Mesothelial cell of epicardium (in vitro differentiated cells): Measurements from ENCODE around the gene TBC1D16. TPM values are rescaled to one million over a fixed set of nuclear protein-coding genes. Genes with fewer than 3 reads are reported as not detected.
A peak's percentile ranks its signal among the peaks of the same experiment; 100 is the strongest.

Source experiments
- DNase-seq, 2 experiments: peaks; one replicate each; pipeline ENCODE4 v3.0.0; 2021; ENCODE audit warnings: low spot score in 2 of 2; ENCODE audit not compliant: unreplicated experiment in 2 of 2
- H3K27ac Mint-ChIP-seq: 2 replicates; pipeline ENCODE4 v1.8.0; 2021; ENCODE audit warnings: mixed read lengths
- H3K27me3 Mint-ChIP-seq: 2 replicates; pipeline ENCODE4 v1.8.0; 2021; ENCODE audit warnings: low read depth, mixed read lengths
- H3K36me3 Mint-ChIP-seq: 2 replicates; pipeline ENCODE4 v1.8.0; 2021; ENCODE audit warnings: mixed read lengths
- H3K4me1 Mint-ChIP-seq: 2 replicates; pipeline ENCODE4 v1.8.0; 2021; ENCODE audit warnings: mixed read lengths
- H3K4me3 Mint-ChIP-seq: 2 replicates; pipeline ENCODE4 v1.8.0; 2021; ENCODE audit warnings: mild to moderate bottlenecking, moderate library complexity, mixed read lengths
- H3K9me3 Mint-ChIP-seq: 2 replicates; pipeline ENCODE4 v1.8.0; 2021; ENCODE audit warnings: mixed read lengths
- total RNA-seq: library from RNA; stranded (reverse); gene quantifications from 3 replicates; pipeline ENCODE4 v1.2.1, GENCODE V29; 2021
- TF ChIP-seq, protein P1 (sequence below): fragments of 200-600 bp; sonication (generic); IDR thresholded peaks from one replicate; pipeline ENCODE4 v1.5.0; 2021; ENCODE audit warnings: antibody characterized with exemption; ENCODE audit not compliant: unreplicated experiment

Gene TBC1D16
- total RNA-seq, 1 donor from 2014 or later = 76.0 TPM

DNA sequence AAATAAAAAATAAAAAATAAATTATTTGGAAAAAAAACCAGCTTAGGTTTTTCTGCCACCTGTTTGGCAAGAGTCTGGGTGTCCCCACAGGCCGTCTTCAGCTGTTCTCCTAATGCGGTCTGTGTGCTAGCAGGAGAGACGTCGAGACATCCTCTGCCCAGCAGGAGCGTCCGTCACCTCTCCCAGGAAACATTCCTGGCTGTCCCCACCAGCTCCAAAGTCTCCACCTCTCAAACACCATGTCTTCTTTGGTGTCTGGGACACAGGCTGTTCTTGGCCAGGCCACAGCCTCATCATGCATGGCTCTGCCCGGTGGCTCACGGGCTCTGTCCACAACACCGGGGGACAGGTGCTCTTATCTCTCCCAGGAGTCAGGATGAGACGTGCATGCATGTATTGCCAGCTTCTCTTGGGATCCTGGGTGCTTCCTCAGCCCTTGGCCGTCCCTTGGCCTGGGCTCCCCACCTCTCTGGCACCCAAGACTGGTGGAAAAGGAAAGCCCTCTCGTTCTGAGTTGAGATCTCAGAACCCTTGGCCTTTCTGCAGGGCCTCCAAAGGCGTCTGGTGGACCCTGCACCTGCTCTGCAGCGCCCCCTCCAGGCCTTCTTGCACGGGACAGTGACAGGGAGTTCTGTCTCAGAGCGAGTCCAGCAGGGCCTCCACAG lies 111.6 kb downstream of the TBC1D16 start:
- Mint-ChIP-seq H3K27ac (no peak overlapping the region), H3K4me3 (no peak overlapping the region), H3K9me3 (no peaks in the 10 kb centered on the region), H3K27me3 (peaks cover 16% of the 10 kb centered on the region), H3K4me1 (peaks cover 8% of the 10 kb centered on the region), H3K36me3 (no peaks in the 10 kb centered on the region)
- TF ChIP-seq, protein P1, sequence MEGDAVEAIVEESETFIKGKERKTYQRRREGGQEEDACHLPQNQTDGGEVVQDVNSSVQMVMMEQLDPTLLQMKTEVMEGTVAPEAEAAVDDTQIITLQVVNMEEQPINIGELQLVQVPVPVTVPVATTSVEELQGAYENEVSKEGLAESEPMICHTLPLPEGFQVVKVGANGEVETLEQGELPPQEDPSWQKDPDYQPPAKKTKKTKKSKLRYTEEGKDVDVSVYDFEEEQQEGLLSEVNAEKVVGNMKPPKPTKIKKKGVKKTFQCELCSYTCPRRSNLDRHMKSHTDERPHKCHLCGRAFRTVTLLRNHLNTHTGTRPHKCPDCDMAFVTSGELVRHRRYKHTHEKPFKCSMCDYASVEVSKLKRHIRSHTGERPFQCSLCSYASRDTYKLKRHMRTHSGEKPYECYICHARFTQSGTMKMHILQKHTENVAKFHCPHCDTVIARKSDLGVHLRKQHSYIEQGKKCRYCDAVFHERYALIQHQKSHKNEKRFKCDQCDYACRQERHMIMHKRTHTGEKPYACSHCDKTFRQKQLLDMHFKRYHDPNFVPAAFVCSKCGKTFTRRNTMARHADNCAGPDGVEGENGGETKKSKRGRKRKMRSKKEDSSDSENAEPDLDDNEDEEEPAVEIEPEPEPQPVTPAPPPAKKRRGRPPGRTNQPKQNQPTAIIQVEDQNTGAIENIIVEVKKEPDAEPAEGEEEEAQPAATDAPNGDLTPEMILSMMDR = peak; percentile 52
- peak in 1 of 2 experiments; percentile 58 for DNase-seq

DNA sequence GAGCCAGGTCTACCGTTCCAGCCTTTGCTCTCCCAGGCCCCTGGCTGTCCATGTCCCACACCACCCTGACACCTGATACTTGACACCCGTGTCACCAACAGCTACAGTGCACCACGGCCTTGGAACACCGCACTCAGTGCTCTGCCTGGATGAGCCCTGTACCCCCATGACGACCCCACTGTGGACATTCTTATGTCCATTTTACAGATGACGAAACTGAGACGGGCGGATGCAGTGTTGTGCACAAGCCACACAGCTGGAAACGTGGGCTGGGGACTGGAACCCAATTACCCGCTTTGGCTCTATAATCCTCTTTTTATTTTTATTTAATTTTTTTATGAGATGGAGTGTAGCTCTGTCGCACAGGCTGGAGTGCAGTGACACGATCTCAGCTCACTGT lies 112.9 kb downstream of the TBC1D16 start:
- Mint-ChIP-seq H3K27me3 (peaks cover 4% of the 10 kb centered on the region), H3K4me1 (peaks cover 5% of the 10 kb centered on the region), H3K9me3 (no peaks in the 10 kb centered on the region), H3K27ac (no peak overlapping the region), H3K36me3 (no peaks in the 10 kb centered on the region), H3K4me3 (no peak overlapping the region)
- no peak for DNase-seq
- TF ChIP-seq, protein P1 = no peak

DNA sequence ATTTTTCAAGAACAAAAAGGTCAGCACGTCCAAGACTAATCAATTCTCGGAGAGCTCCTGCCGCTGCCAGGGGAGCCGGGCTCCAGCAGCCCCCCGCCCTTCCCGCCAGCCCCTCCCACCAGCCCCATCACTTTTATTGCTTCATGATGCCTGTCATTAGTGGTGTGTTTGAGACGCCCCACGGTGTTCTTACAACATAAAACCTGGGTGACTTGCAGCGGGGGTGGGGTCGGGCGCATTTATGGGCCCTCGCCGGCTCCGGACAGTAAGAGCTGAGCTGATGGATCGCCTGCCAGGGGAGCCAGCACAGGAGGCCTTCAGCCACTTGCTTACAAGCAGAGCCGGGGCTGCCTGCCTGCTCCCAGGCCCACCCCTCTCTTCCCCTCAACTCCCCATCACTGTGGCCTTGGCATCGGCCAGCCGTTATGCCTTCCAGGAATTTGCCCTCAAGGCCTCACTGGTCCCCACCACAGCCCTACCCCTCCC lies 113.5 kb downstream of the TBC1D16 start:
- TF ChIP-seq, protein P1 = no peak
- no peak for DNase-seq
- no peak overlapping the region for H3K4me3 Mint-ChIP-seq
- H3K27ac Mint-ChIP-seq = no peak overlapping the region
- no peaks in the 10 kb centered on the region for H3K36me3 Mint-ChIP-seq
- H3K27me3 Mint-ChIP-seq = peaks cover 8% of the 10 kb centered on the region
- peaks cover 5% of the 10 kb centered on the region for H3K4me1 Mint-ChIP-seq
- no peaks in the 10 kb centered on the region for H3K9me3 Mint-ChIP-seq

DNA sequence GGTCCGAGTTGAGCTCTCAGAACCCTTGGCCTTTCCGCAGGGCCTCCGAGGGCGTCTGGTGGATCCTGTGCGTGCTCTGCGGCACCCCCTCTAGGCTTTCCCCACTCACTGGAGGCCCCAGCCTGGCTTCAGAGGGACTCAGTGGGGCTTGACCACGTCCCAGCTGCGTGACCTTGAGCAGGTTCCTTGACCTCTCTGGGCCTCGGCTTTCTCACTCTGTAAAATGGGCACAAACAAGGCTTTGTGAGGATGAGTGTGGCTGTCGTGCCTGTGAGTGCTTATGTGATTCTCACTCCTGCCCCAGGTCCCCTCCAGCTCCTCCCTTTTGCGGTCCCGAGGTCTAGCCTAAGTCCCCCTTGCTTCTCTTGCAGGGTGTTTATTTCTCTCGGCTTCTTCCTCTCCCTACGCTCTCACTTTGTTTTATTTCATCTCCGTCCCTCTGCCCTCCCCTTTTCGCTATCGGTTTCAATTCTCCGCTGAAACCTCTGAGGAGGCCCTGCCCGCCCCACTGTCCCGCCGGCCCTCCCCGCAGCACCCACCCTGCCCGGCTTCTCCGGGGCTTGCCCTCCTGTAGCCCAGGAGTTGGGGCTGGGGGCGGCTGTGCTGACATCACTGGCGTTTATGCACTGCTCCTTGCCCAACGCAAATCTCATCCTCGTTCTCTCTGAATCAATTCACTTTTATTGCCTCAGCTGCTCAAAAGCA lies 114.1 kb downstream of the TBC1D16 start:
- no peak overlapping the region for H3K4me3 Mint-ChIP-seq
- DNase-seq = no peak
- no peaks in the 10 kb centered on the region for H3K36me3 Mint-ChIP-seq
- TF ChIP-seq, protein P1 = no peak
- H3K9me3 Mint-ChIP-seq = no peaks in the 10 kb centered on the region
- peaks cover 5% of the 10 kb centered on the region for H3K4me1 Mint-ChIP-seq
- no peak overlapping the region for H3K27ac Mint-ChIP-seq
- H3K27me3 Mint-ChIP-seq = peaks cover 11% of the 10 kb centered on the region

DNA sequence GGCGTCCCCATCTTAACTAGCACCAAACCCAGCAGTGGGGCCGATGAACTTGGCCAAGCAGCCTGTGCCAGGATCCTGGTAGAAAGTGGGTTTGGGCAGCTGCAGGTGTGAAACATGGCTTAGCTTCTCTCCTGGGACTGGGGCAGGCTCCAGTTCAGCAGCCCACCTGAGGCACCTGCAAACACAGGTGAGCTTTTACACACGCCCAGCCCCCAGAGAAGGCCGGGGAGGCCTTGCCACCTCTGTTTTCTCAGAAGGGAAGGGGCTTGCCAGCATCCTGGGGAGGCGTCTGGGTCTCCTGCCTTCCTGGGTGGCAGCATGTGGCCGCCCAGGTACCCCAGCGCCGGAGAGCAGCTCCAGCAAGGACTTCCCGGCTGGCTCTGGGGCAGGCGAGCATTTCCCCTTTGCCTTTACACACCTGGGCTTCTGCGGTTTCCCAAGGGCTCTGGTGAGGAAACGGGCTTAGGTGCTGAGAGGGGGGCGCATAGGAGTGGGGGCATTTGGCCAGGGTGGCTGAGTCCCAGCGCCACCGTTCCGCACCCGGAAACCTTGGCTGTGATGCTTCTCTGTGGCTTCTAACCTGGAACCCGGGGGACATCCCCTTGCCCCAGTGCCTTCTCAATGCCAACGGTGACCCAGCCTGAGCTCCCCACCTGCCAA lies 114.8 kb downstream of the TBC1D16 start:
- TF ChIP-seq, protein P1 = no peak
- Mint-ChIP-seq H3K9me3 (no peaks in the 10 kb centered on the region), H3K27me3 (peaks cover 15% of the 10 kb centered on the region), H3K27ac (no peak overlapping the region), H3K4me1 (peaks cover 5% of the 10 kb centered on the region), H3K36me3 (no peaks in the 10 kb centered on the region), H3K4me3 (no peak overlapping the region)
- no peak for DNase-seq
